ENCODE data around the gene TBPL2. TPM values are rescaled to one million over a fixed set of nuclear protein-coding genes. Genes with fewer than 3 reads are reported as not detected.

The TBPL2 gene
- total RNA-seq, 1 experiment from 2014 or later: not detected

DNA sequence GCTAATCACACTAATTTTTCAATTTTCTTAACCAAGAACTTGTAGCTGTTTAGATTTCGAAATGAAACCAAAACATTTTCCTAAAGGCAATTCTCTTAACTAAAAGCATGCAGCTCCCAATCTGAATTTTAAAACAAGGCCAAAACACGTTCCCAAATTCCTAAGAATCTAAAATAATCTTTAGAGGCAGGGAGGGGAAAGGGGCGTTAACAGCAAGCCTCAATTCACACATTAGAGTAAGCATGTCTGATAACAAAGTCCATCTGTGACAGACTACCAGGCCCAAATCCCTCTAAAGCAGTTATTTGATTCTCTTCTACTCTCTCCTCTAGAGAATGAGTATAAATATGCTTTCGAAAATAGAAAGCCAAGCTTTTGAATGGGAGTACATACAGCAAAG, 29.5 kb downstream of the TBPL2 start:
- POLR2A ChIA-PET (ENCODE audit: low non-redundant PET): interaction anchor here (0.5 to 0.6 kb wide), 2 partner anchors 57 to 157 kb away, joined by 3 to 6 read pairs; no protein-coding TSS in a partner anchor
- CTCF ChIA-PET: no interaction called here
- Histone ChIP-seq H3K27me3 (replicated peaks; ENCODE audit: insufficient read depth, low read depth, low read length, poor library complexity) (no peaks in the 10 kb centered on the region), H3K4me1 (ENCODE audit: insufficient read depth, low read length, poor library complexity, severe bottlenecking) (peaks cover 7% of the 10 kb centered on the region), H3K36me3 (ENCODE audit: insufficient read depth, low read length, poor library complexity, severe bottlenecking) (no peaks in the 10 kb centered on the region), H3K9me3 (ENCODE audit: low read depth, low read length, poor library complexity, severe bottlenecking) (no peaks in the 10 kb centered on the region), H3K4me3 (ENCODE audit: low read depth, low read length, poor library complexity, severe bottlenecking) (peak overlapping the region; percentile 81), H3K27ac (ENCODE audit: low read depth, low read length, poor library complexity, severe bottlenecking) (peak overlapping the region; percentile 74)
- no peak for DNase-seq (ENCODE audit: low spot score)
- no peak for TF ChIP-seq EZH2 (IDR thresholded peaks at IDR 0.05; ENCODE audit: borderline replicate concordance, low read depth, low read length, poor library complexity, severe bottlenecking)
- TF ChIP-seq, protein P1, sequence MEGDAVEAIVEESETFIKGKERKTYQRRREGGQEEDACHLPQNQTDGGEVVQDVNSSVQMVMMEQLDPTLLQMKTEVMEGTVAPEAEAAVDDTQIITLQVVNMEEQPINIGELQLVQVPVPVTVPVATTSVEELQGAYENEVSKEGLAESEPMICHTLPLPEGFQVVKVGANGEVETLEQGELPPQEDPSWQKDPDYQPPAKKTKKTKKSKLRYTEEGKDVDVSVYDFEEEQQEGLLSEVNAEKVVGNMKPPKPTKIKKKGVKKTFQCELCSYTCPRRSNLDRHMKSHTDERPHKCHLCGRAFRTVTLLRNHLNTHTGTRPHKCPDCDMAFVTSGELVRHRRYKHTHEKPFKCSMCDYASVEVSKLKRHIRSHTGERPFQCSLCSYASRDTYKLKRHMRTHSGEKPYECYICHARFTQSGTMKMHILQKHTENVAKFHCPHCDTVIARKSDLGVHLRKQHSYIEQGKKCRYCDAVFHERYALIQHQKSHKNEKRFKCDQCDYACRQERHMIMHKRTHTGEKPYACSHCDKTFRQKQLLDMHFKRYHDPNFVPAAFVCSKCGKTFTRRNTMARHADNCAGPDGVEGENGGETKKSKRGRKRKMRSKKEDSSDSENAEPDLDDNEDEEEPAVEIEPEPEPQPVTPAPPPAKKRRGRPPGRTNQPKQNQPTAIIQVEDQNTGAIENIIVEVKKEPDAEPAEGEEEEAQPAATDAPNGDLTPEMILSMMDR (conservative IDR thresholded peaks at IDR 0.05; ENCODE audit: low read depth, low read length): no peak
- no TSS peak for BruUV-seq (replicated peaks)
- intact Hi-C loops (cut with micrococcal nuclease; ENCODE audit: unreplicated experiment): no loop called here

DNA sequence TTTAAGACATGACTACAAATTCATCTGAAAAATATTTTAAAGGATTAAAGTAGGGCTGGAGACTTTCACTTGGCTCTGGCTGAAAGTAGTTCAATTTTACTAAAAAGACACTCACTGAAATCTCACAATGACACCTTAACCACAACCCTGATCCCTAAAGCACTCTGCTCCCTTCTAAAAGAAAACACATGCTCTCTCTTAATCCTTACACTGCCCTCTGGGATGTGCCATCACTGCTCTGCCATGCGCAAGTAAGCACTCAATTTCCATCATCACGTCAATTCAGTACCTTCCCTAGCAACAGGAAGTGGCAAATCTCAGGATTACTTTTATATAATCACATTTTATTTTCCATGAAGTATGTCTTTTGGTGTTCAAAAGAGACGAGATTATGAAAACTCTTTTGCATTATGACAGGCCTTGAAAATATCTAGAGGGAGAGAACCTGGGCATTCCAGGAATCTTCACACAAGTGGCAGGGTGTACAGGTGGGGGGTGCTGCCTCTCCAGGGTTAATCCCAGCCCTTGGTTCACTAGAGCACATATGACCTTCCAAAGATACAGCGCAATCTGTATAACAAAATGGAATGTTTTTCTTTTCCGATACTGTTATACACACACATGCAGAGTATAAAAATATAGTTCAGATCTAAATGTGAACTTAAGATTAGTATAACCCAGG, 36.1 kb downstream of the TBPL2 start:
- H3K27me3 ChIP-seq (replicated peaks; ENCODE audit: insufficient read depth, low read depth, low read length, poor library complexity): no peaks in the 10 kb centered on the region
- CTCF ChIA-PET: no interaction called here
- no peaks in the 10 kb centered on the region for H3K9me3 ChIP-seq (ENCODE audit: low read depth, low read length, poor library complexity, severe bottlenecking)
- POLR2A ChIA-PET (ENCODE audit: low non-redundant PET): no interaction called here
- H3K4me1 ChIP-seq (ENCODE audit: insufficient read depth, low read length, poor library complexity, severe bottlenecking): no peaks in the 10 kb centered on the region
- intact Hi-C loops (cut with micrococcal nuclease; ENCODE audit: unreplicated experiment): no loop called here
- DNase-seq (ENCODE audit: low spot score): no peak
- no peak overlapping the region for H3K27ac ChIP-seq (ENCODE audit: low read depth, low read length, poor library complexity, severe bottlenecking)
- no TSS peak for BruUV-seq (replicated peaks)
- H3K36me3 ChIP-seq (ENCODE audit: insufficient read depth, low read length, poor library complexity, severe bottlenecking): no peaks in the 10 kb centered on the region
- TF ChIP-seq, protein P1 (conservative IDR thresholded peaks at IDR 0.05; ENCODE audit: low read depth, low read length): no peak
- no peak for TF ChIP-seq EZH2 (IDR thresholded peaks at IDR 0.05; ENCODE audit: borderline replicate concordance, low read depth, low read length, poor library complexity, severe bottlenecking)
- no peak overlapping the region for H3K4me3 ChIP-seq (ENCODE audit: low read depth, low read length, poor library complexity, severe bottlenecking)

DNA sequence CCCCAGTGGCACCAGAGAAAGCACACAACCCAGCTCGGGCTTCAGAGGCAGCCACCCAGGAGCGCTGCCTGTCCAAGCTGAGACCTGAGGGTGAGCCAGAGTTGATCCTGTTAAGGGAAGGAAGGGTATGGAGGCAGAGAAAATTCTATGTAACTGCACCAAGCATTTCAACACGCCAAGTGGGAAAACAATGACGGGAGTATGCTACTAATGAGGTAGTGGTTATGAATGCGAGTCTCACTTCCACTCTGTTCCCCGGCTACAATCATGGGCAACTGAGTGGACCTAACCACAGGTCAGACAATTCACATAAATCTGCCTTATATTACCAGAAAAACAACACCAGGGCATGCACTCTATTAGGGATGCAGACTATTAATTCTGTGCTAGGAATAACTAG, 38.7 kb downstream of the TBPL2 start:
- intact Hi-C loops (cut with micrococcal nuclease; ENCODE audit: unreplicated experiment): no loop called here
- no peak overlapping the region for H3K27ac ChIP-seq (ENCODE audit: low read depth, low read length, poor library complexity, severe bottlenecking)
- ChIA-PET CTCF (no interaction called here), POLR2A (ENCODE audit: low non-redundant PET) (no interaction called here)
- H3K27me3 ChIP-seq (replicated peaks; ENCODE audit: insufficient read depth, low read depth, low read length, poor library complexity): no peaks in the 10 kb centered on the region
- TF ChIP-seq, protein P1 (conservative IDR thresholded peaks at IDR 0.05; ENCODE audit: low read depth, low read length): no peak
- TF ChIP-seq EZH2 (IDR thresholded peaks at IDR 0.05; ENCODE audit: borderline replicate concordance, low read depth, low read length, poor library complexity, severe bottlenecking): no peak
- H3K9me3 ChIP-seq (ENCODE audit: low read depth, low read length, poor library complexity, severe bottlenecking): no peaks in the 10 kb centered on the region
- BruUV-seq (replicated peaks): no TSS peak
- no peaks in the 10 kb centered on the region for H3K36me3 ChIP-seq (ENCODE audit: insufficient read depth, low read length, poor library complexity, severe bottlenecking)
- no peaks in the 10 kb centered on the region for H3K4me1 ChIP-seq (ENCODE audit: insufficient read depth, low read length, poor library complexity, severe bottlenecking)
- H3K4me3 ChIP-seq (ENCODE audit: low read depth, low read length, poor library complexity, severe bottlenecking): no peak overlapping the region
- DNase-seq (ENCODE audit: low spot score): no peak

Measured in A673 (cell line).